ENCODE measurements around the gene UPK1A. TPM values are rescaled to one million over a fixed set of nuclear protein-coding genes. Genes with fewer than 3 reads are reported as not detected.

Gene UPK1A
- total RNA-seq, 1 experiment from 2014 or later = 0.69 TPM

- H3K9ac ChIP-seq (ENCODE audit: low read length) = no peak overlapping the region
- DNase-seq (ENCODE audit: low read depth, low spot score) (no peak), ATAC-seq (no peak)
- TF ChIP-seq CBX3 (IDR thresholded peaks at IDR 0.05; ENCODE audit: low read depth) (no peak), EGR1 (IDR thresholded peaks at IDR 0.05; ENCODE audit: low read depth) (no peak), ATF3 (IDR thresholded peaks at IDR 0.05) (no peak), EZH2phosphoT487 (IDR thresholded peaks at IDR 0.05; ENCODE audit: borderline replicate concordance) (no peak), POLR2AphosphoS5 (IDR thresholded peaks at IDR 0.05; ENCODE audit: low read depth, low read length) (no peak), CEBPB (IDR thresholded peaks at IDR 0.05; ENCODE audit: low read depth) (no peak), REST (IDR thresholded peaks at IDR 0.05; ENCODE audit: low read depth) (no peak), ZFX (IDR thresholded peaks at IDR 0.05) (no peak), TCF7L2 (IDR thresholded peaks at IDR 0.05; ENCODE audit: borderline replicate concordance, extremely low read depth, insufficient read depth, insufficient read length) (no peak), EZH2 (IDR thresholded peaks at IDR 0.05) (no peak)
- H3K4me2 ChIP-seq (ENCODE audit: low read length) = no peak overlapping the region
- CTCF ChIA-PET = no interaction called here
- intact Hi-C loops (cut with micrococcal nuclease) = no loop called here
- H2AFZ ChIP-seq (ENCODE audit: low read depth, low read length, poor library complexity, severe bottlenecking) = no peak overlapping the region
- H3K27me3 ChIP-seq (ENCODE audit: insufficient read depth, low read length) = no peaks in the 10 kb centered on the region
- H4K20me1 ChIP-seq (ENCODE audit: insufficient read depth) = no peaks in the 10 kb centered on the region
- H3K79me2 ChIP-seq (ENCODE audit: insufficient read depth, low read length) = no peaks in the 10 kb centered on the region
- H3K4me3 ChIP-seq (replicated peaks in 1 of 2; ENCODE audit: low read depth in 1 of 2, low read length in 2 of 2) = no peak overlapping the region
- BruUV-seq (replicated peaks) = no TSS peak
- H3K27ac ChIP-seq (ENCODE audit: low read depth, low read length) = no peak overlapping the region
- H3K4me1 ChIP-seq (ENCODE audit: control insufficient read depth in 1 of 2, insufficient read depth in 2 of 2, low read length in 2 of 2) = 0 out of 4 replicates have a peak, but pooled peaks cover 0 to 4% of the 10 kb centered on the region in 2 experiments
- POLR2A ChIA-PET = no interaction called here
- H3K9me3 ChIP-seq (ENCODE audit: control insufficient read depth in 1 of 2, insufficient read depth in 1 of 2, low read depth in 1 of 2, low read length in 2 of 2) = no peaks in the 10 kb centered on the region
- H3K9me2 ChIP-seq (ENCODE audit: insufficient read depth) = no peaks in the 10 kb centered on the region
- RAD21 ChIA-PET (ENCODE audit: low non-redundant PET in 1 of 2, low total read pairs in 2 of 2, uncharacterized antibody in 2 of 2, unreplicated experiment in 2 of 2) = no interaction called here
- peaks cover 21 to 30% of the 10 kb centered on the region in 2 experiments; a peak in 3 of 4 replicates for H3K36me3 ChIP-seq (ENCODE audit: control insufficient read depth in 1 of 2, insufficient read depth in 2 of 2, low read length in 2 of 2)
These were observed 29.7 kb upstream of the UPK1A start for GRCh38 chr19:35636651-35637050.

Measured in HCT116 (cell line).